ENCODE measurements around the gene AGPAT4.

The AGPAT4 gene

GRCh38 chr6:161232467-161232866 is 41.4 kb downstream of the AGPAT4 start:
- no peaks in the 10 kb centered on the region for H3K9me3 ChIP-seq (ENCODE audit: control extremely low read depth in 1 of 5, control insufficient read depth in 4 of 5, insufficient read depth in 2 of 5, low read depth in 1 of 5, low read length in 4 of 5)
- ChIA-PET POLR2A (no interaction called here), CTCF (interaction anchor here (1.2 kb wide), 2 partner anchors 9 to 141 kb away, joined by 3 to 5 read pairs; no protein-coding TSS in a partner anchor)

GRCh38 chr6:161232010-161232409 is 41.9 kb downstream of the AGPAT4 start:
- H3K36me3 ChIP-seq (ENCODE audit: control insufficient read depth in 4 of 4, insufficient read depth in 4 of 4, low read length in 3 of 4): peaks cover 0 to 6% (median 1%) of the 10 kb centered on the region in 4 experiments
- H3K9me3 ChIP-seq (ENCODE audit: control extremely low read depth in 1 of 5, control insufficient read depth in 4 of 5, insufficient read depth in 2 of 5, low read depth in 1 of 5, low read length in 4 of 5): no peaks in the 10 kb centered on the region
- ChIA-PET POLR2A (no interaction called here), CTCF (interaction anchor here (0.6 to 1.3 kb wide), 3 partner anchors 21 to 142 kb away, joined by 3 to 4 read pairs (median 3); no protein-coding TSS in a partner anchor)
- 71% methylated on average over 4 of the region's 9 CpGs for WGBS (ENCODE audit: insufficient coverage)
- DNase-seq: no peak
- peaks cover 12 to 45% (median 32%) of the 10 kb centered on the region in 4 experiments for H3K4me1 ChIP-seq (ENCODE audit: control extremely low read depth in 1 of 4, control insufficient read depth in 4 of 4, insufficient read depth in 4 of 4, low read length in 3 of 4)
- no peaks in the 10 kb centered on the region for H3K27me3 ChIP-seq (replicated peaks in 2 of 5; ENCODE audit: control insufficient read depth in 4 of 5, insufficient read depth in 5 of 5, low read length in 4 of 5)
- H3K4me3 ChIP-seq (ENCODE audit: control insufficient read depth in 1 of 7, extremely low read depth in 1 of 7, insufficient read depth in 4 of 7, low read depth in 2 of 7, low read length in 6 of 7): no peak overlapping the region
- no peak overlapping the region for H3K27ac ChIP-seq (ENCODE audit: insufficient read depth in 1 of 2, low read depth in 1 of 2, low read length in 2 of 2, poor library complexity in 1 of 2, severe bottlenecking in 2 of 2)

More at GRCh38 chr6:161232467-161232866, 41.4 kb downstream of the AGPAT4 start:
- over 99% methylated on average over 10 of the region's 11 CpGs for WGBS (ENCODE audit: insufficient coverage)
- Histone ChIP-seq H3K4me1 (ENCODE audit: control extremely low read depth in 1 of 4, control insufficient read depth in 4 of 4, insufficient read depth in 4 of 4, low read length in 3 of 4) (peaks cover 9 to 41% (median 29%) of the 10 kb centered on the region in 4 experiments), H3K27ac (ENCODE audit: insufficient read depth in 1 of 2, low read depth in 1 of 2, low read length in 2 of 2, poor library complexity in 1 of 2, severe bottlenecking in 2 of 2) (no peak overlapping the region), H3K27me3 (replicated peaks in 2 of 5; ENCODE audit: control insufficient read depth in 4 of 5, insufficient read depth in 5 of 5, low read length in 4 of 5) (no peaks in the 10 kb centered on the region), H3K4me3 (ENCODE audit: control insufficient read depth in 1 of 7, extremely low read depth in 1 of 7, insufficient read depth in 4 of 7, low read depth in 2 of 7, low read length in 6 of 7) (no peak overlapping the region), H3K36me3 (ENCODE audit: control insufficient read depth in 4 of 4, insufficient read depth in 4 of 4, low read length in 3 of 4) (peaks cover 0 to 6% (median 1%) of the 10 kb centered on the region in 4 experiments)
- DNase-seq: no peak

- no peaks in the 10 kb centered on the region for H3K27me3 ChIP-seq (replicated peaks in 2 of 5; ENCODE audit: control insufficient read depth in 4 of 5, insufficient read depth in 5 of 5, low read length in 4 of 5)
- POLR2A ChIA-PET: no interaction called here
- no peaks in the 10 kb centered on the region for H3K9me3 ChIP-seq (ENCODE audit: control extremely low read depth in 1 of 5, control insufficient read depth in 4 of 5, insufficient read depth in 2 of 5, low read depth in 1 of 5, low read length in 4 of 5)
- no peak overlapping the region for H3K4me3 ChIP-seq (ENCODE audit: control insufficient read depth in 1 of 7, extremely low read depth in 1 of 7, insufficient read depth in 4 of 7, low read depth in 2 of 7, low read length in 6 of 7)
- CTCF ChIA-PET: interaction anchor here (1.1 kb wide), 2 partner anchors 11 to 13 kb away, joined by 3 read pairs; no protein-coding TSS in a partner anchor
- DNase-seq: no peak
- no CpG with 5 or more reads among the region's 2 CpGs for WGBS (ENCODE audit: insufficient coverage)
- no peak overlapping the region for H3K27ac ChIP-seq (ENCODE audit: insufficient read depth in 1 of 2, low read depth in 1 of 2, low read length in 2 of 2, poor library complexity in 1 of 2, severe bottlenecking in 2 of 2)
- peaks cover 16 to 51% (median 42%) of the 10 kb centered on the region in 4 experiments for H3K4me1 ChIP-seq (ENCODE audit: control extremely low read depth in 1 of 4, control insufficient read depth in 4 of 4, insufficient read depth in 4 of 4, low read length in 3 of 4)
- H3K36me3 ChIP-seq (ENCODE audit: control insufficient read depth in 4 of 4, insufficient read depth in 4 of 4, low read length in 3 of 4): peaks cover 0 to 6% (median 1%) of the 10 kb centered on the region in 4 experiments
Observed at GRCh38 chr6:161230339-161230738, 43.5 kb downstream of the AGPAT4 start.

GRCh38 chr6:161228921-161229591 is 44.8 kb downstream of the AGPAT4 start:
- CTCF ChIA-PET: interaction anchor here (0.8 to 1.7 kb wide), 6 partner anchors 14 to 139 kb away, joined by 3 to 4 read pairs (median 3); no protein-coding TSS in a partner anchor
- Histone ChIP-seq H3K9me3 (ENCODE audit: control extremely low read depth in 1 of 5, control insufficient read depth in 4 of 5, insufficient read depth in 2 of 5, low read depth in 1 of 5, low read length in 4 of 5) (no peaks in the 10 kb centered on the region), H3K27me3 (replicated peaks in 2 of 5; ENCODE audit: control insufficient read depth in 4 of 5, insufficient read depth in 5 of 5, low read length in 4 of 5) (no peaks in the 10 kb centered on the region), H3K27ac (ENCODE audit: insufficient read depth in 1 of 2, low read depth in 1 of 2, low read length in 2 of 2, poor library complexity in 1 of 2, severe bottlenecking in 2 of 2) (peak overlapping the region; percentile 59 to 85), H3K4me3 (ENCODE audit: control insufficient read depth in 1 of 7, extremely low read depth in 1 of 7, insufficient read depth in 4 of 7, low read depth in 2 of 7, low read length in 6 of 7) (peak overlapping the region in 5 of 7 experiments; percentile 7 to 53 (median 23)), H3K36me3 (ENCODE audit: control insufficient read depth in 4 of 4, insufficient read depth in 4 of 4, low read length in 3 of 4) (peaks cover 0 to 6% (median 1%) of the 10 kb centered on the region in 4 experiments), H3K4me1 (ENCODE audit: control extremely low read depth in 1 of 4, control insufficient read depth in 4 of 4, insufficient read depth in 4 of 4, low read length in 3 of 4) (peaks cover 16 to 56% (median 43%) of the 10 kb centered on the region in 4 experiments)
- peak; percentile 63 to 92 (median 89) for DNase-seq
- POLR2A ChIA-PET: interaction anchor here (0.9 to 1.1 kb wide), 2 partner anchors 14 to 44 kb away, joined by 3 to 6 read pairs; partner anchors contain the start of gene AGPAT4
- 40% methylated on average over 2 of the region's 7 CpGs for WGBS (ENCODE audit: insufficient coverage)

GRCh38 chr6:161228096-161228495 is 45.8 kb downstream of the AGPAT4 start:
- ChIA-PET CTCF (interaction anchor here (1.0 to 1.7 kb wide), 4 partner anchors 27 to 140 kb away, joined by 3 to 4 read pairs (median 3); no protein-coding TSS in a partner anchor), POLR2A (no interaction called here)
- H3K27me3 ChIP-seq (replicated peaks in 2 of 5; ENCODE audit: control insufficient read depth in 4 of 5, insufficient read depth in 5 of 5, low read length in 4 of 5): no peaks in the 10 kb centered on the region
- H3K4me3 ChIP-seq (ENCODE audit: control insufficient read depth in 1 of 7, extremely low read depth in 1 of 7, insufficient read depth in 4 of 7, low read depth in 2 of 7, low read length in 6 of 7): peak overlapping the region in 2 of 7 experiments; percentile 9 to 30
- H3K4me1 ChIP-seq (ENCODE audit: control extremely low read depth in 1 of 4, control insufficient read depth in 4 of 4, insufficient read depth in 4 of 4, low read length in 3 of 4): peaks cover 16 to 56% (median 43%) of the 10 kb centered on the region in 4 experiments
- WGBS (ENCODE audit: insufficient coverage): 93% methylated on average over 3 of the region's 6 CpGs
- H3K36me3 ChIP-seq (ENCODE audit: control insufficient read depth in 4 of 4, insufficient read depth in 4 of 4, low read length in 3 of 4): peaks cover 0 to 6% (median 1%) of the 10 kb centered on the region in 4 experiments
- peak overlapping the region; percentile 59 to 85 for H3K27ac ChIP-seq (ENCODE audit: insufficient read depth in 1 of 2, low read depth in 1 of 2, low read length in 2 of 2, poor library complexity in 1 of 2, severe bottlenecking in 2 of 2)
- no peak for DNase-seq
- H3K9me3 ChIP-seq (ENCODE audit: control extremely low read depth in 1 of 5, control insufficient read depth in 4 of 5, insufficient read depth in 2 of 5, low read depth in 1 of 5, low read length in 4 of 5): no peaks in the 10 kb centered on the region

- peak in 1 of 3 donors; percentile 27 for DNase-seq
- Histone ChIP-seq H3K36me3 (ENCODE audit: control insufficient read depth in 4 of 4, insufficient read depth in 4 of 4, low read length in 3 of 4) (peaks cover 0 to 6% (median 1%) of the 10 kb centered on the region in 4 experiments), H3K27me3 (replicated peaks in 2 of 5; ENCODE audit: control insufficient read depth in 4 of 5, insufficient read depth in 5 of 5, low read length in 4 of 5) (no peaks in the 10 kb centered on the region), H3K27ac (ENCODE audit: insufficient read depth in 1 of 2, low read depth in 1 of 2, low read length in 2 of 2, poor library complexity in 1 of 2, severe bottlenecking in 2 of 2) (peak overlapping the region; percentile 71 to 85), H3K4me3 (ENCODE audit: control insufficient read depth in 1 of 7, extremely low read depth in 1 of 7, insufficient read depth in 4 of 7, low read depth in 2 of 7, low read length in 6 of 7) (peak overlapping the region in 4 of 7 experiments; percentile 15 to 60 (median 32)), H3K9me3 (ENCODE audit: control extremely low read depth in 1 of 5, control insufficient read depth in 4 of 5, insufficient read depth in 2 of 5, low read depth in 1 of 5, low read length in 4 of 5) (no peaks in the 10 kb centered on the region), H3K4me1 (ENCODE audit: control extremely low read depth in 1 of 4, control insufficient read depth in 4 of 4, insufficient read depth in 4 of 4, low read length in 3 of 4) (peaks cover 16 to 54% (median 41%) of the 10 kb centered on the region in 4 experiments)
- ChIA-PET CTCF (interaction anchor here (1.0 to 1.9 kb wide), 6 partner anchors 26 to 74 kb away, joined by 3 to 7 read pairs (median 4); no protein-coding TSS in a partner anchor), POLR2A (interaction anchor here (0.5 to 1.7 kb wide), 5 partner anchors 24 to 1488 kb away, joined by 3 to 8 read pairs (median 3); partner anchors contain the start of gene AGPAT4)
- 91% methylated on average over 9 of the region's 15 CpGs for WGBS (ENCODE audit: insufficient coverage)
Observed at GRCh38 chr6:161227004-161227960, 46.6 kb downstream of the AGPAT4 start.
